ENCODE measurements around the gene C10orf105. TPM values are rescaled to one million over a fixed set of nuclear protein-coding genes. Genes with fewer than 3 reads are reported as not detected.

The C10orf105 gene
- total and polyA plus RNA-seq, 7 experiments from 2014 or later: 0.13 to 1.0 (median 0.19) TPM; not detected in 2

DNA sequence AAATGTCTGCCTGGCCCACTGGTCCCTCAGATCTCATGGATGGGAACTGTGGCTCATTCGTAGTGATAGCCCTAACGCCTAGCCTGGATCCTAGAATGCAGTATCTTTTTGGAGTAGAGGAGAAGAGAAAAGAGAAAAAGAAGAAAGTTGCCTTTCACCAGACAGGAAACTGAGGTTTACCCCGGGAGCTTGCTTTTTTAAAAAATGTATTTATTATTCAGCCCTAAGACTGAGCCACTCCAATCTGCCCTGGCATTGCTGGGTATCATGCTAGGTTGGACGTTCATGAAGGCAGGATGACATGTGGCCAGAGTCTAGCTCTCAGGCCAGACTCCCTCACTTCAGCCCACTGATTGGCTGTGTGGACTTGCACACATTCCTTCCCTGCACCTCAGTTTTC, 21.5 kb upstream of the C10orf105 start:
- CTCF ChIA-PET: interaction anchor here (0.8 to 3.5 kb wide), 5 partner anchors 14 to 44 kb away, joined by 3 to 13 read pairs (median 3); no protein-coding TSS in a partner anchor
- Mint-ChIP-seq H3K27me3 (no peaks in the 10 kb centered on the region), H3K4me1 (peaks cover 80 to 100% (median 98%) of the 10 kb centered on the region in 7 donors), H3K36me3 (peaks cover 0 to 23% (median 0%) of the 10 kb centered on the region in 5 donors), H3K4me3 (peak overlapping the region; percentile 69 to 90 (median 82)), H3K9me3 (peaks cover 0 to 2% (median 0%) of the 10 kb centered on the region in 11 donors), H3K27ac (peak overlapping the region; percentile 81 to 99 (median 97))
- no peaks in the 10 kb centered on the region for H3K9me3 ChIP-seq (ENCODE audit: control insufficient read depth in 2 of 3, low read length in 3 of 3)
- POLR2A ChIA-PET: interaction anchor here (1.3 to 26.0 kb wide), 7 partner anchors 7 to 49 kb away, joined by 3 to 863 read pairs (median 13); partner anchors contain the start of genes C10orf105 and VSIR
- H3K27ac ChIP-seq (ENCODE audit: low read depth, low read length): peak overlapping the region; percentile 74
- DNase-seq (peak in 1 of 9 donors; percentile 35), ATAC-seq (no peak)
- H3K4me3 ChIP-seq (ENCODE audit: low read length): peak overlapping the region; percentile 55
- H3K27me3 ChIP-seq (ENCODE audit: control insufficient read depth in 2 of 2, insufficient read depth in 2 of 2, low read length in 2 of 2): no peaks in the 10 kb centered on the region
- no peaks in the 10 kb centered on the region for H3K36me3 ChIP-seq (ENCODE audit: control insufficient read depth in 2 of 3, insufficient read depth in 3 of 3, low read length in 3 of 3)
- intact Hi-C loops (cut with micrococcal nuclease): loop anchor here (2.0 to 10.0 kb wide), 2 partner anchors 14 to 554 kb away; no protein-coding TSS in a partner anchor
- peaks cover 85 to 97% of the 10 kb centered on the region in 2 donors for H3K4me1 ChIP-seq (ENCODE audit: control insufficient read depth in 2 of 2, insufficient read depth in 2 of 2, low read length in 2 of 2)

DNA sequence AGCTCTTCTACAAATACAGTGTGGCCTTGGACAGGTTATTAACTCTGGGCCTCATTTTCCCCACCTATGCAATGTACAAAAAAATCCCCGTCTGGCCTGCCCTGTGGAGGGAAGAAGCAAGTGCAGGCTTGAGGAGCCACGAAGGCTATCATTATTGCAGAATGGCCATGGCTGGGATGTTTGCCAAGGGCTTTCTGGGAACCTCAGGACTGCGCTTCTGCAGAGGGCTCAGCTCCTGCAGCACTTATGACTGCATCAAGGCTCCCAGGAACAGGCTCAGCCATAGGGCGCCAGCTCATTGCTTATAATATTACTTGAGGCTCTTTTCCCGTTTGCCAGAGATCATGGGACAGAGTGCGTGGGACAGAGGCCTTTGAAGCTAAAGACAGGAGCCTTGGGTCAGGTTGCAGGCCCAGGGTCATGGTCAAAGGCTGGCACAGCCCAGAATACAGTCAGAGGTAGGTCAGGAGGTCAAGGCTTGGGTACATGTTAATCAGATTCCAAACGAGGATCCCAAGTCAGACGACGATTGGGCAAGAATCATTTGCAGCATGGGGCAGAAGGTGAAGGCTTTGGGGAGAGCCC, 20.6 kb upstream of the C10orf105 start:
- H3K4me3 ChIP-seq (ENCODE audit: low read length): peak overlapping the region; percentile 55
- no peaks in the 10 kb centered on the region for H3K27me3 ChIP-seq (ENCODE audit: control insufficient read depth in 2 of 2, insufficient read depth in 2 of 2, low read length in 2 of 2)
- ATAC-seq (no peak), DNase-seq (no peak)
- H3K9me3 ChIP-seq (ENCODE audit: control insufficient read depth in 2 of 3, low read length in 3 of 3): no peaks in the 10 kb centered on the region
- Mint-ChIP-seq H3K27ac (peak overlapping the region; percentile 81 to 99 (median 96)), H3K9me3 (peaks cover 0 to 2% (median 0%) of the 10 kb centered on the region in 11 donors), H3K4me3 (peak overlapping the region; percentile 12 to 90 (median 72)), H3K36me3 (peaks cover 0 to 19% (median 0%) of the 10 kb centered on the region in 5 donors), H3K4me1 (peaks cover 73 to 100% (median 96%) of the 10 kb centered on the region in 7 donors), H3K27me3 (no peaks in the 10 kb centered on the region)
- H3K4me1 ChIP-seq (ENCODE audit: control insufficient read depth in 2 of 2, insufficient read depth in 2 of 2, low read length in 2 of 2): peaks cover 85 to 97% of the 10 kb centered on the region in 2 donors
- CTCF ChIA-PET: interaction anchor here (0.9 to 1.4 kb wide), 2 partner anchors 8 to 29 kb away, joined by 3 to 4 read pairs; no protein-coding TSS in a partner anchor
- no peaks in the 10 kb centered on the region for H3K36me3 ChIP-seq (ENCODE audit: control insufficient read depth in 2 of 3, insufficient read depth in 3 of 3, low read length in 3 of 3)
- POLR2A ChIA-PET: interaction anchor here (2.6 to 26.0 kb wide), 3 partner anchors 8 to 26 kb away, joined by 13 to 863 read pairs (median 521); partner anchors contain the start of genes C10orf105 and VSIR
- peak overlapping the region; percentile 74 for H3K27ac ChIP-seq (ENCODE audit: low read depth, low read length)
- intact Hi-C loops (cut with micrococcal nuclease): loop anchor here (2.0 to 10.0 kb wide), 2 partner anchors 13 to 555 kb away; no protein-coding TSS in a partner anchor

GRCh38 chr10:71739358-71739900, 19.9 kb upstream of the C10orf105 start:
- H3K9me3 ChIP-seq (ENCODE audit: control insufficient read depth in 2 of 3, low read length in 3 of 3): no peaks in the 10 kb centered on the region
- no peak overlapping the region for H3K4me3 ChIP-seq (ENCODE audit: low read length)
- Mint-ChIP-seq H3K9me3 (no peaks in the 10 kb centered on the region), H3K4me1 (peaks cover 75 to 100% (median 95%) of the 10 kb centered on the region in 7 donors), H3K27ac (peak overlapping the region; percentile 81 to 99 (median 96)), H3K36me3 (peaks cover 0 to 14% (median 0%) of the 10 kb centered on the region in 5 donors), H3K4me3 (peak overlapping the region in 9 of 10 donors; percentile 13 to 90 (median 69)), H3K27me3 (no peaks in the 10 kb centered on the region)
- intact Hi-C loops (cut with micrococcal nuclease): loop anchor here in 1 of 2 donors (10.0 kb wide), 1 partner anchor 345 kb away; the partner anchor contains the start of gene SPOCK2
- POLR2A ChIA-PET: interaction anchor here (2.6 to 26.0 kb wide), 4 partner anchors 9 to 27 kb away, joined by 13 to 863 read pairs (median 276); partner anchors contain the start of genes C10orf105 and VSIR
- H3K4me1 ChIP-seq (ENCODE audit: control insufficient read depth in 2 of 2, insufficient read depth in 2 of 2, low read length in 2 of 2): peaks cover 85 to 97% of the 10 kb centered on the region in 2 donors
- H3K36me3 ChIP-seq (ENCODE audit: control insufficient read depth in 2 of 3, insufficient read depth in 3 of 3, low read length in 3 of 3): no peaks in the 10 kb centered on the region
- CTCF ChIA-PET: interaction anchor here (0.9 to 1.1 kb wide), 2 partner anchors 9 to 31 kb away, joined by 3 to 4 read pairs; no protein-coding TSS in a partner anchor
- no peak for ATAC-seq
- no peaks in the 10 kb centered on the region for H3K27me3 ChIP-seq (ENCODE audit: control insufficient read depth in 2 of 2, insufficient read depth in 2 of 2, low read length in 2 of 2)
- H3K27ac ChIP-seq (ENCODE audit: low read depth, low read length): peak overlapping the region; percentile 38
- DNase-seq: no peak

- no peak for ATAC-seq
- no peak overlapping the region for H3K4me3 ChIP-seq (ENCODE audit: low read length)
- POLR2A ChIA-PET: interaction anchor here (4.4 to 26.0 kb wide), 4 partner anchors 10 to 29 kb away, joined by 32 to 863 read pairs (median 300); partner anchors contain the start of genes C10orf105 and VSIR
- no peaks in the 10 kb centered on the region for H3K9me3 ChIP-seq (ENCODE audit: control insufficient read depth in 2 of 3, low read length in 3 of 3)
- Mint-ChIP-seq H3K4me1 (peaks cover 78 to 100% (median 93%) of the 10 kb centered on the region in 7 donors), H3K4me3 (peak overlapping the region in 9 of 10 donors; percentile 17 to 76 (median 47)), H3K36me3 (peaks cover 0 to 10% (median 0%) of the 10 kb centered on the region in 5 donors), H3K9me3 (no peaks in the 10 kb centered on the region), H3K27ac (peak overlapping the region; percentile 90 to 98 (median 95)), H3K27me3 (no peaks in the 10 kb centered on the region)
- peaks cover 85 to 97% of the 10 kb centered on the region in 2 donors for H3K4me1 ChIP-seq (ENCODE audit: control insufficient read depth in 2 of 2, insufficient read depth in 2 of 2, low read length in 2 of 2)
- DNase-seq: no peak
- H3K36me3 ChIP-seq (ENCODE audit: control insufficient read depth in 2 of 3, insufficient read depth in 3 of 3, low read length in 3 of 3): no peaks in the 10 kb centered on the region
- intact Hi-C loops (cut with micrococcal nuclease): loop anchor here in 1 of 2 donors (10.0 kb wide), 1 partner anchor 347 kb away; the partner anchor contains the start of gene SPOCK2
- H3K27ac ChIP-seq (ENCODE audit: low read depth, low read length): peak overlapping the region; percentile 73
- CTCF ChIA-PET: interaction anchor here (0.7 to 4.0 kb wide), 7 partner anchors 8 to 41 kb away, joined by 3 to 23 read pairs (median 5); partner anchors contain the start of gene VSIR
- H3K27me3 ChIP-seq (ENCODE audit: control insufficient read depth in 2 of 2, insufficient read depth in 2 of 2, low read length in 2 of 2): no peaks in the 10 kb centered on the region
Measured at GRCh38 chr10:71737834-71738197, 18.2 kb upstream of the C10orf105 start.

GRCh38 chr10:71737001-71737833, 17.6 kb upstream of the C10orf105 start:
- H3K36me3 ChIP-seq (ENCODE audit: control insufficient read depth in 2 of 3, insufficient read depth in 3 of 3, low read length in 3 of 3): no peaks in the 10 kb centered on the region
- H3K4me3 Mint-ChIP-seq: peak overlapping the region; percentile 21 to 83 (median 62)
- peaks cover 78 to 100% (median 93%) of the 10 kb centered on the region in 7 donors for H3K4me1 Mint-ChIP-seq
- no peak overlapping the region for H3K4me3 ChIP-seq (ENCODE audit: low read length)
- H3K9me3 ChIP-seq (ENCODE audit: control insufficient read depth in 2 of 3, low read length in 3 of 3): no peaks in the 10 kb centered on the region
- H3K4me1 ChIP-seq (ENCODE audit: control insufficient read depth in 2 of 2, insufficient read depth in 2 of 2, low read length in 2 of 2): peaks cover 85 to 97% of the 10 kb centered on the region in 2 donors
- peaks cover 0 to 4% (median 0%) of the 10 kb centered on the region in 5 donors for H3K36me3 Mint-ChIP-seq
- H3K27ac ChIP-seq (ENCODE audit: low read depth, low read length): peak overlapping the region; percentile 73
- DNase-seq (no peak), ATAC-seq (no peak)
- H3K9me3 Mint-ChIP-seq: no peaks in the 10 kb centered on the region
- no peaks in the 10 kb centered on the region for H3K27me3 Mint-ChIP-seq
- no peaks in the 10 kb centered on the region for H3K27me3 ChIP-seq (ENCODE audit: control insufficient read depth in 2 of 2, insufficient read depth in 2 of 2, low read length in 2 of 2)
- H3K27ac Mint-ChIP-seq: peak overlapping the region; percentile 90 to 98 (median 95)
- POLR2A ChIA-PET: interaction anchor here (4.4 to 26.0 kb wide), 4 partner anchors 10 to 29 kb away, joined by 32 to 863 read pairs (median 300); partner anchors contain the start of genes C10orf105 and VSIR
- intact Hi-C loops (cut with micrococcal nuclease): loop anchor here in 1 of 2 donors (10.0 kb wide), 1 partner anchor 348 kb away; the partner anchor contains the start of gene SPOCK2
- CTCF ChIA-PET: interaction anchor here (0.5 to 4.0 kb wide), 8 partner anchors 9 to 41 kb away, joined by 3 to 23 read pairs (median 6); partner anchors contain the start of gene VSIR

Measured in naive thymus-derived CD4-positive, alpha-beta T cell (primary cell).